AG04449 (cell line): ENCODE measurements around the gene PIK3IP1.

Source experiments
- CTCF ChIA-PET: fragments of 350-600 bp; formaldehyde crosslinking; extraction: SDS; loops from one replicate; lab custom pipeline; 2021; ENCODE audit warnings: antibody characterized with exemption; lab: Yijun Ruan, JAX
- POLR2A ChIA-PET: fragments of 400-600, 350-600 bp; formaldehyde crosslinking; extraction: SDS; loops from one replicate; lab custom pipeline; 2020; ENCODE audit warnings: antibody characterized with exemption, inconsistent platforms; lab: Yijun Ruan, JAX
- DNase-seq: peaks from one replicate; pipeline ENCODE4 v3.0.0-alpha.2; 2010; ENCODE audit warnings: low read depth, low spot score
- H3K4me3 ChIP-seq: 2 replicates; pipeline ENCODE4 v1.5.1; 2011; ENCODE audit warnings: low read depth, mild to moderate bottlenecking, control low read depth, low read length
- TF ChIP-seq, protein P1 (sequence below): IDR thresholded peaks from one replicate; pipeline ENCODE4 v1.5.1; 2011; ENCODE audit warnings: mild to moderate bottlenecking, moderate library complexity, low read length, control low read depth, inconsistent platforms; ENCODE audit not compliant: insufficient read depth; ENCODE audit errors: missing control alignments

The PIK3IP1 gene

DNA sequence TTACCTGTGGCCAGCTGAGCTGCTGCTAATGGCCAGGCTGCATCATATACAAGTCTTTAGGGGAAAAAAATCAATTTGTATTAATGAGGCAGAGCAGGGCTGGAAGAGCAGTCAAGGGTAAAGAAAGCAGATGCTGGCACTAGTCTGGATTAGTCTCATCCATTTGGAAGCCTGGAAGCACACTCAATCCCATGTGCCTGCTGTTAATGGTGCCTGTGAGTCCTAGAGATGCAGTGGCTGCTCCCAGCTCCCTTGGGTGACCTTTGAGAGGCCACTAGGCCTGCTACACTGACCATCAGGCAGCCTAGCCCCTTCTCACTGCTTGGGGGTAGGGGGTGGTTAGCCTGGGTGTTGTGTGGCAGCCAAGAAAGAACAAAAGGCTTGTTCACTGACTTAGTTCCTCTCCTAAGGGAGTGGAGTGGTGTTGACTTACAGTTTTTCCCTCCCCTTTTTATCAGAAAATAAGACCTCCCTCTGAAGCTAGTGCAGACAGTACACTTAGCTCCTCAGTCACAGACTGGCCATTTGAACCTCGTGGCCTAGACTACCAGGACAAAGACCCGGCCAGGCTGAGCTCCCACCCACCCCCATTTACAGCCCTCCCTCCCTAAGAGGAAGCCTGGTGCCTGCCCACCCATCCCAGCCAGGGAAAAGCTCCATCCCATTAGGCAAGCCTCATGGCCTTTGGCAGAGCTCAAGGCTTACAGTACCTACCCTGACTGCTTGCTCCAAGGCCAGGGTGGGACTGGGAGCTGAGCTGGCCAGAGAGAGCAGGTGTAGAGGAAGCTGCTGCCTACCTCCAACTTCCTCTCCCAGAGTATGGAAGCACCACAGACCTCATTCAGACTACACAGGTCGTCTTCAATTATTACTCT is 7.8 kb downstream of the PIK3IP1 start:
- DNase-seq = no peak
- no peak overlapping the region for H3K4me3 ChIP-seq
- TF ChIP-seq, protein P1, sequence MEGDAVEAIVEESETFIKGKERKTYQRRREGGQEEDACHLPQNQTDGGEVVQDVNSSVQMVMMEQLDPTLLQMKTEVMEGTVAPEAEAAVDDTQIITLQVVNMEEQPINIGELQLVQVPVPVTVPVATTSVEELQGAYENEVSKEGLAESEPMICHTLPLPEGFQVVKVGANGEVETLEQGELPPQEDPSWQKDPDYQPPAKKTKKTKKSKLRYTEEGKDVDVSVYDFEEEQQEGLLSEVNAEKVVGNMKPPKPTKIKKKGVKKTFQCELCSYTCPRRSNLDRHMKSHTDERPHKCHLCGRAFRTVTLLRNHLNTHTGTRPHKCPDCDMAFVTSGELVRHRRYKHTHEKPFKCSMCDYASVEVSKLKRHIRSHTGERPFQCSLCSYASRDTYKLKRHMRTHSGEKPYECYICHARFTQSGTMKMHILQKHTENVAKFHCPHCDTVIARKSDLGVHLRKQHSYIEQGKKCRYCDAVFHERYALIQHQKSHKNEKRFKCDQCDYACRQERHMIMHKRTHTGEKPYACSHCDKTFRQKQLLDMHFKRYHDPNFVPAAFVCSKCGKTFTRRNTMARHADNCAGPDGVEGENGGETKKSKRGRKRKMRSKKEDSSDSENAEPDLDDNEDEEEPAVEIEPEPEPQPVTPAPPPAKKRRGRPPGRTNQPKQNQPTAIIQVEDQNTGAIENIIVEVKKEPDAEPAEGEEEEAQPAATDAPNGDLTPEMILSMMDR = no peak
- CTCF ChIA-PET = interaction anchor here (1.5 to 6.6 kb wide), 4 partner anchors 12 to 72 kb away, joined by 3 to 103 read pairs (median 6); partner anchors contain the start of gene LIMK2
- POLR2A ChIA-PET = interaction anchor here (0.9 kb wide), 1 partner anchor 36 kb away, joined by 3 read pairs; no protein-coding TSS in a partner anchor

DNA sequence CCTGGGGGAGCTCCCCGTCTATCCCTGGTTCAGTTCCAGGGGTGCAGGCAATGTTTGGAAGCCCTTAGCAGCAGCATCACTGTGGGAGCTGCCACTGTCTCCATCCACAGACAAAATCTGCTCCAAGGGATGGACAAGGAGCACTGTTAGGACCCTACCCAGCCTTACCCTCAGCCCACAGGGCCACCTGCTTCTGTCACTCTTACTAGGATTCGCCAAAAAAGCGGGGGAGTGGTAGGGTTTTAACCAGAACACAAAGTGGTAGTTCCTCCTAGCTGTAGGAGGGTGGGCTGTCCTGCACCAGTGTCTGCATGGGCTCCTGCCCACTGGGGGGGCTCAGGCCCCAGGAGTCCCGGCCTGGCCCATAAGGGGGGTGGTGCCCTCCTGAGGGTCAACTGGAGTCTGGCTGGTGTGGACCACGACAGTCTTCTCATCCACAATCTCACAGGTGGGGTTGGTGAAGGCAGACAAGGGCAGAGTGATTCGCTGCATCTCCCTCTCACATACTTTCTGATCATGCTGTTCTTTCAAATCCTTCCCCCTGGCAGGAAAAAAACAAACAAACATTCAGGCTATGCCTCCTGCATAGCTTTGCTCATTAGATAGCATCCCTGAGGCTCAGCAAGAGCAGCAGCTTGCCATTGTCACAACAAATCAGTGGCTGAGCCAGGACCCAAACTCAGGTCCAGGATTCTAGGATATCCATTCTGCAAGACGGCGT is 9.4 kb downstream of the PIK3IP1 start:
- TF ChIP-seq, protein P1 = no peak
- no peak overlapping the region for H3K4me3 ChIP-seq
- ChIA-PET POLR2A (interaction anchor here (0.5 kb wide), 1 partner anchor 10 kb away, joined by 3 read pairs; the partner anchor contains the start of gene PIK3IP1), CTCF (interaction anchor here (0.8 to 6.6 kb wide), 5 partner anchors 8 to 71 kb away, joined by 3 to 103 read pairs (median 5); partner anchors contain the start of gene PIK3IP1)
- no peak for DNase-seq

DNA sequence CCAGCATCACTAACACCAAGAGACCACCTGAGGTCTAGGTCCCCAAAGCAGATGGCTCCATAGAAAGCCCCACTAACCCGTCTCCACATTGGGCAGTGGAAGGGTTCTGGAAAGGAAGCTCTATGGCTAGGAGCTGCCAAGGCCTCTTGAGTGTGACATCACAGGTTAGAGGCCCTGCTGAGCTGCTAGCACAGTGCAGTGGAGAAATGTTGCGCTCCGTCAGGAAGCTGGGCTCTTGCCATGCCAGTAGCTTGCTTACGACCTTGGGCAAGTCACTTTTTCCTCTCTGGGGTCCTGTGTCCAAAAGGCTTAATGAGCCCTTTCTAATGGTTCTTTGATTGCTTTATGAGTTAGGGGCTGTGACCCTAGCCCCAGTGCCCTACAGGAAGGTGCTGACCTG is 10.6 kb downstream of the PIK3IP1 start:
- no peak overlapping the region for H3K4me3 ChIP-seq
- no peak for DNase-seq
- POLR2A ChIA-PET = no interaction called here
- TF ChIP-seq, protein P1 = no peak
- CTCF ChIA-PET = interaction anchor here (0.6 to 6.6 kb wide), 6 partner anchors 9 to 69 kb away, joined by 3 to 103 read pairs (median 4); partner anchors contain the start of genes LIMK2 and PIK3IP1

DNA sequence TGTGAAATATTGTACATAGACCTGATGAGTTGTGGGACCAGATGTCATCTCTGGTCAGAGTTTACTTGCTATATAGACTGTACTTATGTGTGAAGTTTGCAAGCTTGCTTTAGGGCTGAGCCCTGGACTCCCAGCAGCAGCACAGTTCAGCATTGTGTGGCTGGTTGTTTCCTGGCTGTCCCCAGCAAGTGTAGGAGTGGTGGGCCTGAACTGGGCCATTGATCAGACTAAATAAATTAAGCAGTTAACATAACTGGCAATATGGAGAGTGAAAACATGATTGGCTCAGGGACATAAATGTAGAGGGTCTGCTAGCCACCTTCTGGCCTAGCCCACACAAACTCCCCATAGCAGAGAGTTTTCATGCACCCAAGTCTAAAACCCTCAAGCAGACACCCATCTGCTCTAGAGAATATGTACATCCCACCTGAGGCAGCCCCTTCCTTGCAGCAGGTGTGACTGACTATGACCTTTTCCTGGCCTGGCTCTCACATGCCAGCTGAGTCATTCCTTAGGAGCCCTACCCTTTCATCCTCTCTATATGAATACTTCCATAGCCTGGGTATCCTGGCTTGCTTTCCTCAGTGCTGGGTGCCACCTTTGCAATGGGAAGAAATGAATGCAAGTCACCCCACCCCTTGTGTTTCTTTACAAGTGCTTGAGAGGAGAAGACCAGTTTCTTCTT is 12.3 kb downstream of the PIK3IP1 start:
- ChIA-PET POLR2A (no interaction called here), CTCF (interaction anchor here (1.0 to 1.7 kb wide), 4 partner anchors 9 to 172 kb away, joined by 3 to 5 read pairs (median 4); no protein-coding TSS in a partner anchor)
- TF ChIP-seq, protein P1 = no peak
- H3K4me3 ChIP-seq = no peak overlapping the region
- no peak for DNase-seq

DNA sequence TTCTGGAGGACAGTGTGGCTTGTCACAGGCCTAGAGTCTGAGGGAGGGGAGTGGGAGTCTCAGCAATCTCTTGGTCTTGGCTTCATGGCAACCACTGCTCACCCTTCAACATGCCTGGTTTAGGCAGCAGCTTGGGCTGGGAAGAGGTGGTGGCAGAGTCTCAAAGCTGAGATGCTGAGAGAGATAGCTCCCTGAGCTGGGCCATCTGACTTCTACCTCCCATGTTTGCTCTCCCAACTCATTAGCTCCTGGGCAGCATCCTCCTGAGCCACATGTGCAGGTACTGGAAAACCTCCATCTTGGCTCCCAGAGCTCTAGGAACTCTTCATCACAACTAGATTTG is 13.0 kb downstream of the PIK3IP1 start:
- no peak overlapping the region for H3K4me3 ChIP-seq
- ChIA-PET POLR2A (interaction anchor here (0.8 kb wide), 1 partner anchor 12 kb away, joined by 4 read pairs; no protein-coding TSS in a partner anchor), CTCF (interaction anchor here (0.8 to 1.7 kb wide), 5 partner anchors 9 to 194 kb away, joined by 3 to 5 read pairs (median 3); no protein-coding TSS in a partner anchor)
- no peak for DNase-seq
- TF ChIP-seq, protein P1 = no peak
